Heart left ventricle (tissue), 16 donors: ENCODE results near the gene ARF6. TPM values are rescaled to one million over a fixed set of nuclear protein-coding genes. Genes with fewer than 3 reads are reported as not detected.
A peak's percentile ranks its signal among the peaks of the same experiment; 100 is the strongest.

Experiments
- ATAC-seq, 4 donors: fragments of 200-7000 bp; cut with Tn5 transposase; one replicate each; pipeline ENCODE4 v1.9.1; 2020 to 2022; ENCODE audit warnings: moderate library complexity in 4 of 4, mild to moderate bottlenecking in 3 of 4, moderate number of reproducible peaks in 1 of 4
- DNase-seq, 5 donors: peaks; one replicate each; pipeline ENCODE4 v3.0.0-alpha.2; 2020
- H3K27ac ChIP-seq, 12 donors: fragments of 200-600 bp; sonication (generic) in 4 of 12; one replicate each; pipeline versions ENCODE4 v1.5.0 to v1.8.0; 2016 to 2022; ENCODE audit warnings: mild to moderate bottlenecking in 2 of 12
- H3K27me3 ChIP-seq, 9 donors: fragments of 200-600 bp; sonication (generic) in 2 of 9; one replicate each; pipeline versions ENCODE4 v1.5.1 to v1.8.0; 2016 to 2022; ENCODE audit warnings: mild to moderate bottlenecking in 3 of 9
- H3K36me3 ChIP-seq, 9 donors: fragments of 200-600 bp; sonication (generic) in 2 of 9; one replicate each; pipeline versions ENCODE4 v1.5.0 to v1.8.0; 2018 to 2022; ENCODE audit warnings: mild to moderate bottlenecking in 2 of 9
- H3K4me1 ChIP-seq, 12 donors: fragments of 200-600 bp; sonication (generic) in 4 of 12; one replicate each; pipeline versions ENCODE4 v1.5.0 to v1.8.0; 2016 to 2022; ENCODE audit warnings: mild to moderate bottlenecking in 3 of 12
- H3K4me3 ChIP-seq, 12 donors: fragments of 200-600 bp; sonication (generic) in 4 of 12; one replicate each; pipeline versions ENCODE4 v1.5.0 to v1.8.0; 2017 to 2022; ENCODE audit warnings: mild to moderate bottlenecking in 9 of 12, moderate library complexity in 4 of 12
- H3K9me3 ChIP-seq, 12 donors: fragments of 200-600 bp; sonication (generic) in 4 of 12; one replicate each; pipeline versions ENCODE4 v1.5.0 to v1.8.0; 2016 to 2022; ENCODE audit warnings: mild to moderate bottlenecking in 1 of 12
- CTCF ChIP-seq, 12 donors: fragments of 200-600 bp; sonication (generic) in 4 of 12; IDR thresholded peaks; one replicate each; pipeline versions ENCODE4 v1.5.0 to v1.8.0; 2018 to 2022; ENCODE audit warnings: antibody characterized with exemption in 12 of 12, mild to moderate bottlenecking in 5 of 12
- POLR2A ChIP-seq, 2 donors: fragments of 450-650 bp; IDR thresholded peaks; one replicate each; pipeline ENCODE4 v1.6.1; 2017; ENCODE audit warnings: antibody characterized with exemption in 2 of 2, mild to moderate bottlenecking in 2 of 2, moderate library complexity in 2 of 2
- WGBS, 4 donors: extraction: QIAGEN DNeasy Blood & Tissue Kit in 2 of 4; methylation state at CpG; one replicate each; pipeline versions ENCODE4 v1.1.5 to v1.1.7; 2013 to 2018; 5-methylcytosine and 5-hydroxymethylcytosine counted together
- intact Hi-C, 10 donors: fragments of 100-400 bp; cut with DNase I; formaldehyde crosslinking; loops; one replicate each; pipeline versions ENCODE4 v1.11.1 to v1.14.2; 2022
- polyA plus RNA-seq, 2 donors: library from polyadenylated mRNA; stranded (reverse); fragments of 200-250 nt; gene quantifications; one replicate each; pipeline ENCODE4 v1.2.3, GENCODE V29; 2013
- total RNA-seq, 9 donors: library from RNA; depleted of rRNA in 2 of 9; stranded (reverse); fragments of >200 nt in 2 of 9; fragmentation: NEBNext Ultra II Directional in 3 of 9; extraction: Animal tissue kit (Norgen Biotek cat#: 25700) in 3 of 9; gene quantifications; one replicate each; pipeline versions ENCODE4 v1.1.0 to v1.2.4, GENCODE V29; 2016 to 2023
- donor health status: ischemic (EF 13 %, LVEDD 7.1; RV severe dilation, severe dysfunction).
- donor health status: healthy with polysubstance abuse.
- donor health status: DM: no; HTN: yes; CAD: no.
- donor health status: DM: no; HTN: no; CAD: no.
- donor health status: ischemic (EF 25% LVEDD 6.9; RV normal size, moderate dysfunction).
- donor health status: ischemic (EF 25% LVEDD 5.7; RV mildly dilated, moderate dysfunction).
- donor health status: healthy.
- donor health status: DM: yes; HTN: yes; CAD: no.
- donor health status: ischemic (EF 35%, LVEDD 5.7; RV mildly dilated, moderate dysfunction).
- donor health status: nonischemic (EF 11% LVEDD 7.7; RV severe dilation, severe dysfunction).
- donor health status: DM: yes; HTN: yes; CAD: no.
- donor health status: PGD.
- donor health status: ischemic (EF 29% LVEDD 5.4; RV normal size, mild dysfunction).
- donor health status: nonischemic (EF 23%, LVEDD 6.1; RV moderate dilation, normal function).

The ARF6 gene
- total and polyA plus RNA-seq, 11 donors, result 12.0 to 49.3 (median 27.4) TPM

- intact Hi-C loops, result loop anchor here in 4 of 10 donors (2.0 to 10.0 kb wide), 4 partner anchors 160 to 220 kb away; partner anchors contain the start of genes DNAAF2 (in 3 of the 4) and KLHDC1 (in 1 of the 4)
- peaks cover 0 to 36% (median 27%) of the 10 kb centered on the region in 9 donors for H3K36me3 ChIP-seq
- peak; percentile 91 to 92 (median 92) for ATAC-seq
These were observed 40.4 kb upstream of the ARF6 start, which contains the start of gene NEMF for GRCh38 chr14:49852301-49853157. Gene NEMF (minus strand): TSS chr14:49852788. CDS start chr14:49852753, 35 bp downstream.

GRCh38 chr14:49853158-49853477 is 39.8 kb upstream of the ARF6 start:
- ATAC-seq (peak; percentile 0 to 7 (median 2)), DNase-seq (no peak)
- H3K4me3 ChIP-seq, result peak overlapping the region; percentile 55 to 97 (median 79)
- intact Hi-C loops, result loop anchor here in 4 of 10 donors (2.0 to 10.0 kb wide), 4 partner anchors 161 to 221 kb away; partner anchors contain the start of genes DNAAF2 (in 3 of the 4) and KLHDC1 (in 1 of the 4)
- H3K36me3 ChIP-seq, result peaks cover 0 to 30% (median 22%) of the 10 kb centered on the region in 9 donors
- H3K9me3 ChIP-seq, result no peaks in the 10 kb centered on the region
- H3K4me1 ChIP-seq, result peaks cover 0 to 52% (median 20%) of the 10 kb centered on the region in 12 donors
- H3K27ac ChIP-seq, result peak overlapping the region; percentile 9 to 98 (median 90)
- 1 to 4% (median 2%) methylated on average over 14 of the region's 14 CpGs for WGBS, 4 donors
- peak in 3 of 12 donors; percentile 1 to 17 (median 11) for TF ChIP-seq CTCF (IDR thresholded peaks at IDR 0.05)
- no peak for TF ChIP-seq POLR2A (IDR thresholded peaks at IDR 0.05)
- H3K27me3 ChIP-seq, result no peaks in the 10 kb centered on the region

More at GRCh38 chr14:49852301-49853157, 40.4 kb upstream of the ARF6 start, which contains the start of gene NEMF:
- H3K27ac ChIP-seq, result peak within 1 kb of the TSS; percentile 9 to 98 (median 90)
- peak within 1 kb of the TSS; percentile 55 to 97 (median 79) for H3K4me3 ChIP-seq
- H3K27me3 ChIP-seq, result no peaks in the 10 kb centered on the region
- peaks cover 0 to 46% (median 17%) of the 10 kb centered on the region in 12 donors for H3K4me1 ChIP-seq
- WGBS, 4 donors, result 0 to 1% (median 0%) methylated on average over 37 to 49 of the region's 49 CpGs
- no peaks in the 10 kb centered on the region for H3K9me3 ChIP-seq
- TF ChIP-seq POLR2A (IDR thresholded peaks at IDR 0.05) (peak in 1 of 2 donors; percentile 43), CTCF (IDR thresholded peaks at IDR 0.05) (peak; percentile 64 to 96 (median 80))
- peak; percentile 87 to 94 (median 91) for DNase-seq

GRCh38 chr14:49853572-49854375 is 39.1 kb upstream of the ARF6 start:
- Histone ChIP-seq H3K9me3 (no peaks in the 10 kb centered on the region), H3K4me1 (peaks cover 0 to 52% (median 20%) of the 10 kb centered on the region in 12 donors), H3K4me3 (peak overlapping the region in 11 of 12 donors; percentile 55 to 97 (median 83)), H3K27ac (peak overlapping the region in 6 of 12 donors; percentile 38 to 94 (median 88)), H3K27me3 (no peaks in the 10 kb centered on the region), H3K36me3 (peaks cover 0 to 24% (median 16%) of the 10 kb centered on the region in 9 donors)
- WGBS, 4 donors, result 14 to 32% (median 18%) methylated on average over 10 to 27 of the region's 27 CpGs
- DNase-seq (peak; percentile 62 to 79 (median 70)), ATAC-seq (peak; percentile 53 to 82 (median 76))
- TF ChIP-seq CTCF (IDR thresholded peaks at IDR 0.05) (peak; percentile 63 to 83 (median 76)), POLR2A (IDR thresholded peaks at IDR 0.05) (no peak)
- intact Hi-C loops, result loop anchor here in 4 of 10 donors (2.0 to 10.0 kb wide), 4 partner anchors 161 to 221 kb away; partner anchors contain the start of genes DNAAF2 (in 3 of the 4) and KLHDC1 (in 1 of the 4)
